Cerebellar cortex (tissue), 1 donor: Measurements from ENCODE around the gene RBSN.
A peak's percentile ranks its signal among the peaks of the same experiment; 100 is the strongest.

Experiments used
- DNase-seq: peaks from one replicate; pipeline ENCODE4 v3.0.0-alpha.2; 2015; ENCODE audit warnings: low spot score

The RBSN gene

DNA sequence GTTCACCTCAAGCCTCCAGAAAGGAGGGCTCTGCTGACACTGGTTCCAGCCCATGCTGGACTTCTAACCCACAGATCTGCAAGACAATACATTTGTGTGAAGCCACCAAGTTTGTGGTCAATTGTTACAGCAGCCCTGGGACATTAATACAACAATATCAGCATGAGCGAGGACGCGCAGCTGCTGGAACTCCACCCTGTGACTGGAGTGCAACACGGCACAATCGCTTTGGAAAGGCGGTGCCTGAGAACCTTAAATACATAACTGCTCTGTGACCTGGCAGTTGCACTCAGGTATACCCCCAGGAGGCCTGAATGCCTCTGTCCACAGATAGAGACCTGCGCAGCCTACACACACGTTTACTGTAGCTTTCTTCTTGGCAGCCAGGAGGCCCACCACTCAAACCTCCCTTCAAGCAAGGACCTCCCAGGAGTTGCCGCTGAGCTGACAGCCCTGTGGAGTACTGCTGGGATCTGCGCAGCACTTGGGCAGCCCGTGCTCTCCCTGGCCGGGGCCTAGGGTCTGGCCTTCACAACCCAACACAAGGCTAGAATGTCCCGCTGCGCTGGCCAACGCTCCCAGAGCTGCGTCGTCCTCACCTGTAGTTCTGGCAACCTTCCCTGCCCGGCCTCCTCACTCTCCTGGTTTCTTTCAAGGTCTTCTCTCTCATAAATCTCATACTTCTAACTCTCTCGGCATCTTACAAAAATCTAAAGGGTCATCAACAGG, 42.1 kb downstream of the RBSN start:
- no peak for DNase-seq

DNA sequence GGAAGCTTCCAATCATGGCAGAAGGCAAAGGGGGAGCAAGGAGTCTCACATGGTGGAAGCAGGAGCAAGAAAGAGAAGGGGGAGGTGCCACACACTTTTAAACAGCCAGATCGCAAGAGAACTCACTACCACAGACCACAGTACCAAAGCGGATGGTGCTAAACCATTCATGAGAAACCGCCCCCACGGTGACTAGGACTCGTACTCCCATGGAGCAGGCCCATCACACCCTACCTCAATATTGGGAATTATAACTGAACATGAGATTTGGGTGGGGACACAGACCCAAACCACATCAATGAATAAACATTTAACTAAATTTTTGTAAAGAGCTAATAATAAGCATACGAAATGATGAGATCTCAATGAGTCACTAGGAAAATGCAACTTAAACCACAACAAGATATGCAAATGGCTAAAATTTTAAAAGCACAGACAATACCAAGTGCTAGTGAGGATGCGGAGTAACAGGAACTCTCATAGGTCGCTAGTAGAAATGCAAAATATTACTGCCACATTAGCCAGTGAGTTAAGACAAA, 43.9 kb downstream of the RBSN start:
- DNase-seq: no peak

DNA sequence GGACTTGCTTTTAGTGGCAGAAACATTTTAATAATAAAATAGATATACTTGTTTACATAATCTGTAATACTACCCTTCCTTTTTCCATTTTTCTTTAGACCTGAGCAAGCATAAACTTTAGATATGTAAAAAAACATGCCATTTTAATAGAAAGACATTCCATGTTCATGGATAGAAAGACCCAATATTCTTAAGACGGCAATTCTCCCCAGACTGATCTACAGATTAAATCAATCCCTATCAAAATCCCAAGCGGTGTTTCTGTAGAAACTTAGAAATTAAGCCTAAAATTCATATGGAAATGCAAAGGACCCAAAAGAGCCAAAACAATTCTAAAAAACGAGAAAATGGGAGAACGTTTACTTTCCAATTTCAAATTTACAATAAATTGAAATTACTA, 45.4 kb downstream of the RBSN start:
- DNase-seq: no peak

DNA sequence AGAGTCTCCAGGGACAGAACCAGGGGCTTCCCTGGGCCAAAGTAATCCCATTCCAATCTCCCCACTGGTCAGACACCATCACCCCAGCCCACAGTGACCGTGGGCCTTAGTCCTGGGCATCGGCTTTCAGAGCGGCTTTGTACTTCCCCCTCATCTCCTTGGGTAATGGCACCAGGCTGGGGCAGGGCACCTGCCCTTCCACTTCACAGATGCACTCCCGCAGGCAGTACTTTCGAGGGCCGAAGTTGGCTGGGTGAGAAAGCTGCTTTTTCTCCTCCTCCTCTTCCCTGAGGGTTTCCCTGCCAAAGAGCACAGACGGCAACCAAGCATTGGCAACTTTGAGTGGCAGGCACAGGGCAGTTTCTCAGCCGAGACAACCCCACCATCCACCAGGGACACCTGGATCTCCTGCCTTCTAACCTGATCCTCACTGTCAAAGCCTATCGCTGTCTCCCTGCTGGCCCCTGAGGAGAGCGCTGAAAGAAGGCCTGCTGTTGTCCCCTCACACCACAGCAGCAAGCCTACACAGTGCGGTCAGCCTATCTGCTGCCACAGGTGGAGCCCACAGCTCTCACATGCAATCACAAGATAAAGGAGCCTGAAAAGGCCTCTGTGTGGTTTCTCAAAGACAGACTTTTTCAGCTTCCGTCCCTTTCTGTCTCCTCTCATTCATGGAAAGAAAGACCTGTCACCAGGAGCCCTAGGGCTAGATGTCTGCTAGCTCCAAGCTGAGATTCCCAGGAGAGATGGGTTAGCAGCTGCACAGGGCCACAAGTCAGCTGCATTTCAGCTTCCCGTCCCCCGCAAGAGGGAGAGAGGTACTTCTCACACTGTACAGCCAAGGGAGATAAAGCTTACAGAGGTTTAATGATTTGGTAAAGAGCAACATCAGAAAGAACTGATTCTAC, 46.4 kb downstream of the RBSN start:
- no peak for DNase-seq

DNA sequence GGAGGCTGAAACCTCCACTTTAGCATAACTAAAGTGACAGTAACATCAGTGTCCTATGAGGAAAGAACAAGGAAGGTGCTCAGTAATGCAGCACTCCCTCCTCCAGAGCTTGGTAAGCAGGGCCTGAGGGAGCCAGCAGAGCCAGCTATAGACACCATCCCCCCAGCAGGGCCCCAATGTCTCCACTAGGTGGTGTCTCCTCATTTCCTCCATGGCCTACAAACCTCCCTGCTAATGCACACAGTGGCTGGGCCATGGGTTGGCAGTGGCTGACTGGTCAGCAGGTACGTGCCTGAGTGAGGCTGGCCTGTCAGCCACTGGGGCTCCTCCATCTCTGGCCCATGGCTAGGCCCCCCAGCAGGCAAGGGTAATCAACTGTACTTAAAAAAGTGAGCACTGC, 47.4 kb downstream of the RBSN start:
- DNase-seq: peak; percentile 54

DNA sequence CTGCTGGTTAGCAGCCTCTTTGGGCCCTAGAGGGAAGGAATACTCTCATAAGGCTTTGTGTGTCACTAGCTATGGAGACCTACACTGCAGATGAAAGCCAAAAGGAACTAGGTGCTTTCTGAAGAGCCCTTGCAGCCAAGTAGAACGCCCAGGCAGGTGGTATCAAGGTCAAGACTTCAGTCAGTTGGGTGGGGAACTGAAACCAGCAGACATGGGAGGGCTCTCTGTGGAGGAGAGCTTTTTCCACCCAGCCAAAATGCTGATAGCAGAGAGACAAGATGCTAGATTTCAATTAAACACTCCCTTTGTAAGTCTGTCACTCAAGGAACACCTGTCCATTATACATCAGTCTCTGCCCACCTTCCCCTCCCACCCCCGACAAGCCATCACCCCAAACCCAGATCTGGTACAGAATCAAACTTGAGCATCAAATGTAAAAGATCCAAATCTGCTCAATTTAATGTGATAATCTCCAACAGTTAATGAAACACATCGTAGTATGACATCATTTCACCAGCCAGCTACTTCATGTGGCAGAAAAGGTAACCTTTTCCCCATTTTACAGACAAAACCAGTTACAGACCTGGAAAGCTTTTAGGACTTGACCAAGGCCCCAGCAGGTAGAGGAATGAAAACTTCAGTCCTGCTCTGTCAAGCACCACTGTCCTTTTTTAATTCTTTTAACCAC, 48.4 kb downstream of the RBSN start:
- DNase-seq: no peak

DNA sequence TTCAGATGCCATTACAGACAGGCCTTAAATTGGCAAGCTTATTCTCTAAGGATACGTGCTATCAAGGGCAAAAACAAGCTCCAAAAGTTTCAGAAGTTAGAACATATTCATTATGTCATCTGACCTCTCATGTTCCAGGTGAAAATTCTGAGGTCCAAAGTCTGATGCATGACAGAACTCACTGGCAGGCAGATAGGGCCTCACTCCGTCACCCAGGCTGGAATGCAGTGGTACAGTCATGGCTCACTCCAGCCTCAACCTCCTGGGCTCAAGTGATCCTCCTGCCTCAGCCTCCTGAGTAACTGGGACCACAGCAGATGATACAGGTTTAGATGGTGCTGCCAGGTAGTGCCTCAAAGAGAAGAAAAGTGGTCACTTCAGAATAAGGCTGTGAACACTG, 49.4 kb downstream of the RBSN start:
- no peak for DNase-seq

DNA sequence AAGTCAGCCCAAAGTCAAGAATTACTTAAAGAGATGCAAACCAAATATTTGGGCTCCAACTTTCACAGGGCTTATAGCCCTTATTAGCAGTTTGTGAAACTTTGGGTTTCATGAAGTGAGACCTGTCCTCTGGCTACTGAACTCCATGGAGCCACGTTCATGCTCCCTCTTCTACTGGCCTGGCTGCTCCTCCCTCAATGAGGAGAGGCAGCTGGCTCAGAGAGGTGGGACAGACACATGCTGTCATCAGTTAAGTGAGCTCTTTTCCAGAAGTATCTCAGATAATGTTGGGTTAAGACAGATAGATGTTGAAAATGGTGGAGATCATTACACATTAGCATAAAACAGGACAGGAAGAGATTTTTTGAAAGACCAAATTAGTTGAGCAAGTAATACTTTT, 53.3 kb downstream of the RBSN start:
- no peak for DNase-seq

DNA sequence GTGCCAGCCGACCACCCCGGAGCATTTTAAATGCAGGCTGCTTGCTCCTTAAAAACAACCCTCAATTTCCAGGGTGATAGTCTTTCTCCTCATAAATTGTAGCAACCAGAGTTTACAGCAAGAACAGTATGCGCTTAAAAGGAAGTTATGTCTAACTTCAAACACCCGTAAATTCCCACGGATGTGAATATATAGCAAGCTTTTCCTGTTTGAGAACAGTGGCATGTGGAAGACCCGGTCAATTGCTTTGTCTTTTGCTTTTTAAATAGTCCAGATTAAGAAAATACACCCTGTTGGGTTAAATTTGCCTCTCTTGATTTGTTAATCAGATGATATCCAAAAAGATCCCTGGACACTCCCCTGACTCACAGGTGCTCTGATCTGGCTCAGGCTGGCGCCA, 54.6 kb downstream of the RBSN start:
- no peak for DNase-seq

DNA sequence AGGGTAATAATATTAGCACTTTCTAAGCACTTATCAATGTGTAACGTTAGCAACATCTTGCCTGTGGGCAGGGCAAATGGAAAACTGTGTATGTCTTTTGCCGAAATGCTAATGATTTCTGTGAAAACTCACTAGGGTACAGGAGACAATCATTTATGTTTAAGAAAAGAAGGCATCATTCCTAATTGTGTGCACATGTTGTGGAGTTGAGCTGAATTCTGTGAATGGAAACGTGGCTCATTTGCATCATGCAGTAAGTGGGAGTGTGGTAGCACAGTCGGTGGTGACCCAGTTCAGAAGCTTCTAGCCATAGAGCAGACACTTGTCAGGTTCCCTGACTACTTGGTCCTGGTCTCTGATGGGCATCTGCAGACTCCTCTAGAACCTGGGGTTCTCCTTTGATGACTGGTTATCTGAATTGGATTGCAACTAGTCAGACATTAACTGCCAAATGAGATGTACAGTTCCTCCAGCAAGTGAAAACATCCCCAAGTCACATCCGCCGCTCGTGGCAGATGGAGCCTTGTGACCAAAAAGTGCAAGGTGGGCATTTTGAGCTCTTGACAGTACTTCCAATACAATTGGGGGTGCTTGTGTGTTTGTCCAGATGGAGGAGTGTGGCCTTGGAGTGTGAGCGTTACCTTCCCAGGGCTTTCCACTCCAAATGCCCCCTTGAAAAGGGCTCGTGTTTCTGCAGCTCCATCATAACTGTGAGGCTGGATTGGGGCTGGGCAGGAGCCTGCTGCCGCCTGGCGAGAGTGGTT, 55.4 kb downstream of the RBSN start:
- DNase-seq: no peak

DNA sequence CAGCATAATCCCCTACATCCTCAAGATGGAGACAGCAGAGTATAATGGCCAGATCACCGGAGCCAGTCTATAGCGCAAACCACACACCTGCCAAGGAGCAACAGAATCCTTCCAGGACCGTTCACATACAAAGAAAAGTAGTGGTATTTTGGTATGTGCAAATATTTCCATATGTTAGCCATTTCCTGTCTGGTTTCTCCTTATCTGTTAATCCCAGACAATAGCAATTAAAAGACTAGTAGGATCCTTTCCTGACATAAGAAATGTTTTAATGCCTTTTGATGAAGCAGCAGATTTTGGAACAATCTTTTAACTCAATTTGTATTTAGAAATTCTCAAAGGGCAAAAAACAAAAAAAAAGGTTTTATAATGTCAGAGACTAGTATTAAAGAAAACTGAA, 56.0 kb downstream of the RBSN start:
- DNase-seq: no peak

DNA sequence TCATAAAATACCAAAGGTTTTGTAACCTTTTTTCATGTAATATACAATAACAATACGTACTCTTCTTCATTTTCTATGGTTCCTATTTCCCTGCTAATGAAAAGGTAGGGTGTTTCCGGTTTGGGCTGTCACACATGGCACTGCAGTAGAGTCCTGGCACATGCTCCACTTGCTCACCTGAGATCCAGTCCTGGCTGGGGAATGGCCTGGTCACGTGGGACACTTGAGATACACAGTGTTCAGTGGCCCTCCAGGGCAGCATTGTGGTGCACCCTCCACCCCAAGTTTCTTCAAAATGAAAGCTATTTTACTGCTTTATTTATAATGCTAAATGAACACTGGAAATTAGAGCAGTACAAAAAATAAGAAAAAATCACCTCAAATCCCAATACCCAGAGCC, 57.0 kb downstream of the RBSN start:
- DNase-seq: peak; percentile 44

DNA sequence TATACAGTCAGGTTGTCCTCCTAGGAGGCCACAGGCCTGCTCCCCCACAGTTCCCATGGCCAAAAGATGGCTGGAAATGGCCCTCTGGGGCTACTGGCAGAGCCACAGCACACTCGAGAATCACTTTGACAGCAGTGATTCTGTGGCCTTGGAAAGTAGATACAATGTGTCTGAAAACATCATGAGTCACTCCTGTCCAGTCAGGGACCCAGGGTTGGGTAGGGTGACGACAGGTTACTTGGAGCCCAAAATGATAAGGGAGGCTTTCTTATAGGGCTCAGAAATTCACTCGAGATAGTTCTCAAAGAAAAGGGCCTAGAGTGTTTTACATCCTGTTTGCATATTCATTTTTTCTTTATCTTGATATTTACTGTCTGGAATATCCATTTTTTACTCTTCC, 58.1 kb downstream of the RBSN start:
- DNase-seq: no peak

DNA sequence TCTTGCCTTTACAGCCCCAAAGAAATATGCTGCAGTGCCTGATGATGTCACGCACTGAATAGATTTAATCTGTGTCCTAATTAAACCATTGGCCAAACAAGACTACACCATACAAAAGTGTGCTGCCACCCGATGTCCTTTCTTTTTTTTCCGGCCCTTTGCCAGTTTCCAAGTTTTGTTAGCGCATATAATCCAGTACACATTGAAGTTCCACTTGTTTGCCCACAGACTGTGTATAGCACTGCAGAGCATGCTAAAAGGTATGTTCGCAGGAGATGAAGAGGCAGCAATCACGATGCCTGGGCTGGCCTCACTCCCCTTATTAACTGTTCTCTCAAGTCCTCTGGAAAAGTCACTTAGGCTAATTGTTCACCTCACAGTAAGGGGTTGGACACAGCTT, 60.6 kb downstream of the RBSN start:
- DNase-seq: no peak

DNA sequence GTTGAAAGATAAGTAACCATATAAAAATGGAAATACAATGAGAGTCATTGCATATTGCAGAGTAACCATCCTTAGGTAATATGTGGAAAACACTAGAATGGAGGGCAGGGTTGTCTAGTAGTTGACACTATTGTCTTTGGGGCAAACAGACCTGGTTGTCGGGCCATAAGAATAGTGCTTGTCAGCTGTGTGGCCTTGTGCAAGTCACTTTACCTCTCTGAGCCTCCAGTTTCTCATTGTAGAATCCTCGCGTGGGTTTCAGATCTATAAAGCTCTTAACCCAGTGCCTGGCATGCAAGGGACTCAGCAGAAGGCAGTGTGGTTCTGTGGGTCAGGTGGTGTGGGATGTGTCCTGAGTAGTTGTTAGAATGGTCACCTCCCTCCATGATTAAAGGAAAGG, 65.8 kb downstream of the RBSN start:
- DNase-seq: no peak

DNA sequence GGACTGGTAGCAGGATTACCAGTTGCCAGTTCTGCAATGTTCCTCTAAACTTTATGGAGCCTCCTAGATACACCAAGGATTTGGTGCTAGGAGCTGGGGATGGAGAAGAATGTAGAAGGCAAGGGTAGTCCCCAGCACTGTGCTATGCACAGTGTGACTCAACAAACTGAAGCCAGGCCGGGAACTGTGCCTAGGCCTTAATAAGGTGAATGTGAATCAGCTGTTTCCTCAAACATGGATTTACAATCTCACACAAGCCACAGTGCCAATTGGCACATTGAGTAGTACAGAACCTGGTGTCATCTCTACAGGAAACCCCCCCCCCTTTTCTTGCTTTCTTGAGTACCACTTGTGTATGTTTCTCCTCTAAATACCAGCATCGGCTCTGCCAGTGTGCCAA, 66.3 kb downstream of the RBSN start:
- no peak for DNase-seq

DNA sequence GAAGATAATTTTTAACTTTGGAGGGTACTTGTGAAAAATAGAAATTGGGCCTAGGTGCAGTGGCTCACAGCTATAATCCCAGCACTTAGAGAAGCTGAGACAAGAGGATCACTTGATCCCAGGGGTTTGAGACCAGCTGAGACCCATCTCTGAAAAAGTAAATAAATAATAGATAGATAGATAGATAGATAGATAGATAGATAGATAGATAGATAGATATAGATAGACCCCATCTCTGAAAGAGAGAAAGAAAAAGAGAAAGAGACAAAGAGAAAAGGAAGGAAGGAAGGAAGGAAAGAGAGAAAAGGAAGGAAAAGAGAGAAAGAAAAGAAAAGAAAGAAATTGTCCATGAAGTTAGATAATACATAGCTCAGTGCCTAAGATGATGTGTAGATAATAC, 69.3 kb downstream of the RBSN start:
- no peak for DNase-seq

DNA sequence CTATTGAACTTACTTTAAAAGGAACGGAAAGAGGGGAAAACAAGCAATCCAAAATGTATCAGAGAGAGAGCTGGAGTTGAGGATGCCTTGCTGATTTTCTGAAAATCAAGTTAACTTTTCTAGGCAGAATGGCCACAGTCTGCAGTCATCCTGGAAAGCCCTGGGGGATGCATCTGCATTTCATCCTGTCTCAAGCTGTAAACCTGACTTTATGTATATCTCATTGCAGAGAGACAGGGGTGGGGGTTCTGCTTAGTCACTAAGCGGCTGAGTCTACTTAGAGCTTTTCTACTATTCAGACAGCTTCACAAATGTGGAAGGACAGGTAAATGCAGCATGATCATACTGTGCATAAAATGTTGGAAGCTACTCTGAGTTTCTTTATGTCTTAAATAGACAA, 75.2 kb downstream of the RBSN start:
- no peak for DNase-seq

DNA sequence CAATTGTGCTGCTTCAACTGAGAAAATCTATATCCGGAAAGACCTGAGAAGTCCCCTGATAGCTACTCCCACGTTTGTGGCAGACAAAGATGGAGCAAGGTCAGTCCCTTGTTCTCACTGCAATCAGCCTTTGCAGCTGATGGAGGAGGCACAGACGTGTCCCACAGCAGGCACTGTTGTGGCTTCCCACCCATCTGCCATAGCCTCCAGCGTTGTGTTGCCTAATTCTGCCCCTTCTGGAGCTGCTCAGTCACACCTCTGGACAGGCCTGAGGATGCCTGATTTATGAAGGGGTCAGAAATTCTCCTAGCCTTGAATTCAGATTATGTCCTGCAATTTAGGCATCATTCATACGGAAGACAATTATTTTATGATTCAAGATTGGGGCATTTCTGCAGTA, 75.7 kb downstream of the RBSN start:
- no peak for DNase-seq
